DOHH2 (cell line): ENCODE results near the gene MUC5B.
"Not testable (repeated sequence)": the region's sequence is repeated elsewhere in the genome, so short reads cannot be mapped to it uniquely, and the experiment has no call there.

Experiments used
- CTCF ChIP-seq: fragments of 200-600 bp; sonication (generic); IDR thresholded peaks from one replicate; pipeline ENCODE4 v1.5.1; 2014; ENCODE audit warnings: antibody characterized with exemption, mild to moderate bottlenecking, low read depth, low read length; ENCODE audit not compliant: poor library complexity, severe bottlenecking
- EZH2phosphoT487 ChIP-seq: fragments of 200-600 bp; sonication (generic); IDR thresholded peaks from 2 replicates; pipeline ENCODE4 v1.6.1; 2017; ENCODE audit warnings: borderline replicate concordance, mild to moderate bottlenecking, antibody characterized with exemption, low read length, moderate library complexity, mixed read lengths

GRCh38 chr11:1265480-1265879 lies 42.6 kb downstream of the MUC5B start:
- not testable (repeated sequence) for TF ChIP-seq CTCF, EZH2phosphoT487
